GM18951 (cell line): ENCODE results near the gene PGM2.

Experiments
- POLR2A ChIP-seq: IDR thresholded peaks from 4 replicates; pipeline ENCODE4 v1.6.1; 2011; ENCODE audit warnings: mild to moderate bottlenecking; ENCODE audit not compliant: insufficient read length, insufficient read depth; ENCODE audit errors: extremely low read depth
- in situ Hi-C: fragments of 300-500 bp; cut with MboI; formaldehyde crosslinking; loops from one replicate; pipeline ENCODE4 v1.12.0; 2022; ENCODE audit warnings: low sequenced_read_pairs, mixed read lengths, inconsistent platforms; ENCODE audit not compliant: unreplicated experiment

PGM2 gene

GRCh38 chr4:37828843-37829242, 2.4 kb downstream of the PGM2 start:
- in situ Hi-C loops: no loop called here
- no peak for TF ChIP-seq POLR2A

- no peak for TF ChIP-seq POLR2A
- in situ Hi-C loops: no loop called here
These were observed 4.2 kb downstream of the PGM2 start for GRCh38 chr4:37830640-37831039.

GRCh38 chr4:37835031-37835430, 8.5 kb downstream of the PGM2 start:
- TF ChIP-seq POLR2A: no peak
- in situ Hi-C loops: no loop called here

GRCh38 chr4:37835806-37836205, 9.3 kb downstream of the PGM2 start:
- no peak for TF ChIP-seq POLR2A
- in situ Hi-C loops: no loop called here

GRCh38 chr4:37836274-37836673, 9.8 kb downstream of the PGM2 start:
- no peak for TF ChIP-seq POLR2A

GRCh38 chr4:37836838-37837440, 10.5 kb downstream of the PGM2 start:
- in situ Hi-C loops: no loop called here
- TF ChIP-seq POLR2A: no peak

More at GRCh38 chr4:37836274-37836673, 9.8 kb downstream of the PGM2 start:
- in situ Hi-C loops: no loop called here

- in situ Hi-C loops: no loop called here
- no peak for TF ChIP-seq POLR2A
These were observed 11.0 kb downstream of the PGM2 start for GRCh38 chr4:37837446-37837845.

GRCh38 chr4:37839426-37839825, 12.9 kb downstream of the PGM2 start:
- TF ChIP-seq POLR2A: no peak
- in situ Hi-C loops: no loop called here

GRCh38 chr4:37844204-37844603, 17.7 kb downstream of the PGM2 start:
- in situ Hi-C loops: no loop called here
- TF ChIP-seq POLR2A: no peak

- in situ Hi-C loops: no loop called here
- TF ChIP-seq POLR2A: no peak
These were observed 18.7 kb downstream of the PGM2 start for GRCh38 chr4:37845201-37845600.

- TF ChIP-seq POLR2A: no peak
- in situ Hi-C loops: no loop called here
These were observed 20.9 kb downstream of the PGM2 start for GRCh38 chr4:37847311-37847884.

- in situ Hi-C loops: no loop called here
- TF ChIP-seq POLR2A: no peak
These were observed 25.9 kb downstream of the PGM2 start for GRCh38 chr4:37852376-37852775.

- no peak for TF ChIP-seq POLR2A
These were observed 31.6 kb downstream of the PGM2 start for GRCh38 chr4:37858112-37858511.

GRCh38 chr4:37858872-37859271, 32.4 kb downstream of the PGM2 start:
- in situ Hi-C loops: no loop called here
- TF ChIP-seq POLR2A: no peak

More at GRCh38 chr4:37858112-37858511, 31.6 kb downstream of the PGM2 start:
- in situ Hi-C loops: no loop called here

- in situ Hi-C loops: no loop called here
- no peak for TF ChIP-seq POLR2A
These were observed 33.8 kb downstream of the PGM2 start for GRCh38 chr4:37860266-37860665.

- in situ Hi-C loops: no loop called here
- no peak for TF ChIP-seq POLR2A
These were observed 36.5 kb downstream of the PGM2 start for GRCh38 chr4:37862961-37863360.
